PC-9 (cell line): ENCODE data around the gene CADM4.

Experiments
- EZH2 ChIP-seq: fragments of 200-600 bp; sonication (generic); IDR thresholded peaks from 2 replicates; pipeline ENCODE4 v1.8.0; 2017; ENCODE audit warnings: antibody characterized with exemption, low read depth
- TF ChIP-seq, protein P1 (sequence below): fragments of 200-600 bp; sonication (generic); conservative IDR thresholded peaks from 2 replicates; pipeline ENCODE4 v1.6.1; 2017; ENCODE audit warnings: mixed run types, antibody characterized with exemption, mild to moderate bottlenecking, moderate library complexity

- TF ChIP-seq, protein P1, sequence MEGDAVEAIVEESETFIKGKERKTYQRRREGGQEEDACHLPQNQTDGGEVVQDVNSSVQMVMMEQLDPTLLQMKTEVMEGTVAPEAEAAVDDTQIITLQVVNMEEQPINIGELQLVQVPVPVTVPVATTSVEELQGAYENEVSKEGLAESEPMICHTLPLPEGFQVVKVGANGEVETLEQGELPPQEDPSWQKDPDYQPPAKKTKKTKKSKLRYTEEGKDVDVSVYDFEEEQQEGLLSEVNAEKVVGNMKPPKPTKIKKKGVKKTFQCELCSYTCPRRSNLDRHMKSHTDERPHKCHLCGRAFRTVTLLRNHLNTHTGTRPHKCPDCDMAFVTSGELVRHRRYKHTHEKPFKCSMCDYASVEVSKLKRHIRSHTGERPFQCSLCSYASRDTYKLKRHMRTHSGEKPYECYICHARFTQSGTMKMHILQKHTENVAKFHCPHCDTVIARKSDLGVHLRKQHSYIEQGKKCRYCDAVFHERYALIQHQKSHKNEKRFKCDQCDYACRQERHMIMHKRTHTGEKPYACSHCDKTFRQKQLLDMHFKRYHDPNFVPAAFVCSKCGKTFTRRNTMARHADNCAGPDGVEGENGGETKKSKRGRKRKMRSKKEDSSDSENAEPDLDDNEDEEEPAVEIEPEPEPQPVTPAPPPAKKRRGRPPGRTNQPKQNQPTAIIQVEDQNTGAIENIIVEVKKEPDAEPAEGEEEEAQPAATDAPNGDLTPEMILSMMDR: peak; percentile 45; the same call in 1 of the 2 replicates
- TF ChIP-seq EZH2: no peak
These were observed 22.8 kb upstream of the CADM4 start for GRCh38 chr19:43662487-43662886.
